8988T (cell line): ENCODE measurements around the gene PRKG1.
"Not testable (repeated sequence)": the region's sequence is repeated elsewhere in the genome, so short reads cannot be mapped to it uniquely, and the experiment has no call there.

Source experiments
- DNase-seq: peaks from one replicate; pipeline ENCODE4 v3.0.0; 2011

PRKG1 gene

GRCh38 chr10:51178634-51179033, 104.3 kb downstream of the PRKG1 start:
- no peak for DNase-seq

- DNase-seq = no peak
These were observed 105.9 kb downstream of the PRKG1 start for GRCh38 chr10:51180141-51180540.

GRCh38 chr10:51183783-51184182, 109.5 kb downstream of the PRKG1 start:
- no peak for DNase-seq

- no peak for DNase-seq
These were observed 112.1 kb downstream of the PRKG1 start for GRCh38 chr10:51186361-51186760.

- no peak for DNase-seq
These were observed 113.7 kb downstream of the PRKG1 start for GRCh38 chr10:51188008-51188407.

- DNase-seq = no peak
These were observed 114.6 kb downstream of the PRKG1 start for GRCh38 chr10:51188866-51189265.

- no peak for DNase-seq
These were observed 122.4 kb downstream of the PRKG1 start for GRCh38 chr10:51196508-51197175.

GRCh38 chr10:51198170-51198569, 123.9 kb downstream of the PRKG1 start:
- DNase-seq = no peak

GRCh38 chr10:51201947-51202346, 127.7 kb downstream of the PRKG1 start:
- no peak for DNase-seq

GRCh38 chr10:51203359-51203758, 129.1 kb downstream of the PRKG1 start:
- DNase-seq = no peak

- DNase-seq = no peak
These were observed 129.8 kb downstream of the PRKG1 start for GRCh38 chr10:51204066-51204465.

- DNase-seq = no peak
These were observed 130.4 kb downstream of the PRKG1 start for GRCh38 chr10:51204701-51205100.

- no peak for DNase-seq
These were observed 132.2 kb downstream of the PRKG1 start for GRCh38 chr10:51206500-51206899.

GRCh38 chr10:51212937-51213336, 138.7 kb downstream of the PRKG1 start:
- DNase-seq = not testable (repeated sequence)

- DNase-seq = no peak
These were observed 140.2 kb downstream of the PRKG1 start for GRCh38 chr10:51214207-51215196.

GRCh38 chr10:51215951-51216834, 141.9 kb downstream of the PRKG1 start:
- DNase-seq = no peak

- DNase-seq = no peak
These were observed 143.2 kb downstream of the PRKG1 start for GRCh38 chr10:51217505-51217904.

GRCh38 chr10:51224671-51225161, 150.4 kb downstream of the PRKG1 start:
- DNase-seq = no peak

- DNase-seq = no peak
These were observed 153.8 kb downstream of the PRKG1 start for GRCh38 chr10:51227897-51228713.

GRCh38 chr10:51228714-51229100, 154.4 kb downstream of the PRKG1 start:
- no peak for DNase-seq

- DNase-seq = no peak
These were observed 156.7 kb downstream of the PRKG1 start for GRCh38 chr10:51230887-51231585.
